HG02610 (cell line): ENCODE measurements around the gene ASB18.
"Not testable (repeated sequence)": the region's sequence is repeated elsewhere in the genome, so short reads cannot be mapped to it uniquely, and the experiment has no call there.

Source experiments
- ATAC-seq: cut with Tn5 transposase; IDR thresholded peaks from one replicate; pipeline ENCODE4 v1.9.1; 2021; ENCODE audit warnings: mild to moderate bottlenecking, moderate library complexity; ENCODE audit not compliant: unreplicated experiment

ASB18 gene

GRCh38 chr2:236264256-236264655 is at the start of gene ASB18:
Gene ASB18 (minus strand): TSS chr2:236264406. CDS start chr2:236264345, 61 bp downstream.
- no peak for ATAC-seq

- ATAC-seq, result no peak
These were observed 47.1 kb upstream of the ASB18 start for GRCh38 chr2:236311286-236311685.

GRCh38 chr2:236309669-236310029 is 45.4 kb upstream of the ASB18 start:
- no peak for ATAC-seq

- ATAC-seq, result no peak
These were observed 44.9 kb upstream of the ASB18 start for GRCh38 chr2:236308855-236309668.

GRCh38 chr2:236307641-236308040 is 43.4 kb upstream of the ASB18 start:
- no peak for ATAC-seq

GRCh38 chr2:236306825-236307540 is 42.8 kb upstream of the ASB18 start:
- ATAC-seq, result no peak

- ATAC-seq, result no peak
These were observed 41.9 kb upstream of the ASB18 start for GRCh38 chr2:236305964-236306605.

GRCh38 chr2:236305531-236305930 is 41.3 kb upstream of the ASB18 start:
- ATAC-seq, result no peak

GRCh38 chr2:236303935-236304334 is 39.7 kb upstream of the ASB18 start:
- no peak for ATAC-seq

GRCh38 chr2:236302555-236302954 is 38.3 kb upstream of the ASB18 start:
- ATAC-seq, result no peak

- ATAC-seq, result no peak
These were observed 34.8 kb upstream of the ASB18 start for GRCh38 chr2:236298924-236299475.

GRCh38 chr2:236295481-236295880 is 31.3 kb upstream of the ASB18 start:
- ATAC-seq, result no peak

GRCh38 chr2:236294647-236295046 is 30.4 kb upstream of the ASB18 start:
- no peak for ATAC-seq

GRCh38 chr2:236293241-236293810 is 29.1 kb upstream of the ASB18 start:
- no peak for ATAC-seq

- no peak for ATAC-seq
These were observed 27.7 kb upstream of the ASB18 start for GRCh38 chr2:236291911-236292310.

- ATAC-seq, result no peak
These were observed 27.3 kb upstream of the ASB18 start for GRCh38 chr2:236291476-236291875.

GRCh38 chr2:236290742-236291425 is 26.7 kb upstream of the ASB18 start:
- ATAC-seq, result no peak

- ATAC-seq, result no peak
These were observed 25.7 kb upstream of the ASB18 start for GRCh38 chr2:236289766-236290462.

- ATAC-seq, result not testable (repeated sequence)
These were observed 24.2 kb upstream of the ASB18 start for GRCh38 chr2:236288373-236288772.

- no peak for ATAC-seq
These were observed 23.4 kb upstream of the ASB18 start for GRCh38 chr2:236287656-236288055.
